ENCODE data around the gene SEC22A.

GRCh38 chr3:123320221-123320620 lies 118.5 kb downstream of the SEC22A start:
- TF ChIP-seq CTCF (IDR thresholded peaks at IDR 0.05; ENCODE audit: low read length) (no peak), EZH2 (IDR thresholded peaks at IDR 0.05; ENCODE audit: borderline replicate concordance, low read length) (no peak)
